ENCODE results near the gene MLLT10. TPM values are rescaled to one million over a fixed set of nuclear protein-coding genes. Genes with fewer than 3 reads are reported as not detected.

MLLT10 gene
- total and polyA plus RNA-seq, 9 of the 15 experiments (the other 6 are each of a cell fraction or from before 2014, with no cell fraction given), result 18.8 to 81.4 (median 64.2) TPM

DNA sequence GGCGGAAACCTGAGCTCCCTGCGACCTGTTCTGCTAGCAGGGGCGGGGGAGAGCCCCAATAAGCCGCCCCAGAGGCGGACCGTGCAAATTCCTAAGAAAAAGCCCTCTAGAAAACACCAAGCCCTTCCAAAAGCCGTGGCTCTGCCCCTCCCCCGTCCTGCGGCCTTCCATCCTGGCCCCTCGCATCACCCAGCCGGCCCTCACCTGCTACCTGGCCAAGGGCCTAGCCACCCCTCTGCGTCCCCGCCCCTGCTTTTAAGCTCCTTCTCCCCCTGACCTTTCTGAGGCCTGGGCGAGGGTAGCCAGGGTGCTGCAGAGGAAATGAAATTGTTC, 33.5 kb upstream of the MLLT10 start:
- no peak overlapping the region for H3K4me2 ChIP-seq (ENCODE audit: insufficient read depth, low read length)
- no peak for DNase-seq (ENCODE audit: extremely low read depth in 1 of 4, low spot score in 3 of 4)
- H4K20me1 ChIP-seq (replicated peaks; ENCODE audit: control insufficient read depth, insufficient read depth, low read length), result no peaks in the 10 kb centered on the region
- no peak overlapping the region for H3K27ac ChIP-seq (ENCODE audit: extremely low read depth, low read depth, low read length)
- H3K4me3 ChIP-seq, result no peak overlapping the region
- H3K9me1 ChIP-seq (ENCODE audit: control insufficient read depth, insufficient read depth, low read length), result no peaks in the 10 kb centered on the region
- no peak overlapping the region for H2AFZ ChIP-seq (ENCODE audit: low read depth, low read length)
- 87% methylated on average over 10 of the region's 14 CpGs for WGBS (ENCODE audit: insufficient coverage, low coverage, missing lambda C conversion rate)
- POLR2A ChIA-PET, result interaction anchor here (0.6 kb wide), 1 partner anchor 18 kb away, joined by 4 read pairs; no protein-coding TSS in a partner anchor
- in situ Hi-C loops (cut with MboI), result no loop called here
- no peak overlapping the region for H3K9ac ChIP-seq (ENCODE audit: insufficient read depth in 1 of 2, low read depth in 2 of 2, low read length in 2 of 2)
- no peaks in the 10 kb centered on the region for H3K79me2 ChIP-seq (ENCODE audit: control insufficient read depth, insufficient read depth, low read length)
- FAIRE-seq, result no peak
- no peaks in the 10 kb centered on the region for H3K36me3 ChIP-seq (ENCODE audit: control insufficient read depth, insufficient read depth, low read length)
- peaks cover 0 to 27% of the 10 kb centered on the region in 2 experiments; a peak in 3 of 5 replicates for H3K4me1 ChIP-seq (replicated peaks in 1 of 2; ENCODE audit: control insufficient read depth in 2 of 2, insufficient read depth in 2 of 2, low read length in 2 of 2)
- CTCF ChIA-PET (ENCODE audit: low intra/inter-chr PET ratio), result no interaction called here
- H3K9me3 ChIP-seq (replicated peaks; ENCODE audit: control insufficient read depth, insufficient read depth, low read depth, low read length), result no peaks in the 10 kb centered on the region; the same call in 1 of the 2 replicates
- ATAC-seq, result no peak
- H3K27me3 ChIP-seq (ENCODE audit: control insufficient read depth in 2 of 2, insufficient read depth in 2 of 2, low read length in 2 of 2), result no peaks in the 10 kb centered on the region
- intact Hi-C loops (cut with micrococcal nuclease), result no loop called here
- BruUV-seq (replicated peaks), result no TSS peak
- no peak for TF ChIP-seq E2F4 (CRISPR knock-in tag; IDR thresholded peaks at IDR 0.05; ENCODE audit: low read depth)
- no peak for TF ChIP-seq TAF1 (IDR thresholded peaks at IDR 0.05; ENCODE audit: control insufficient read depth, extremely low read depth, insufficient read depth, low read length, severe bottlenecking)
- TF ChIP-seq SRSF3 (IDR thresholded peaks at IDR 0.05; ENCODE audit: insufficient read depth, low read length), result no peak
- no peak for TF ChIP-seq NUFIP1 (IDR thresholded peaks at IDR 0.05; ENCODE audit: partially characterized antibody)
- TF ChIP-seq PURB (CRISPR knock-in tag; IDR thresholded peaks at IDR 0.05; ENCODE audit: low read depth), result no peak
- no peak for TF ChIP-seq SMARCE1 (IDR thresholded peaks at IDR 0.05)
- no peak for TF ChIP-seq MCM2 (IDR thresholded peaks at IDR 0.05; ENCODE audit: low read depth)
- TF ChIP-seq SNRNP70 (optimal IDR thresholded peaks at IDR 0.05; ENCODE audit: low read depth, low read length), result no peak
- TF ChIP-seq, protein P1, sequence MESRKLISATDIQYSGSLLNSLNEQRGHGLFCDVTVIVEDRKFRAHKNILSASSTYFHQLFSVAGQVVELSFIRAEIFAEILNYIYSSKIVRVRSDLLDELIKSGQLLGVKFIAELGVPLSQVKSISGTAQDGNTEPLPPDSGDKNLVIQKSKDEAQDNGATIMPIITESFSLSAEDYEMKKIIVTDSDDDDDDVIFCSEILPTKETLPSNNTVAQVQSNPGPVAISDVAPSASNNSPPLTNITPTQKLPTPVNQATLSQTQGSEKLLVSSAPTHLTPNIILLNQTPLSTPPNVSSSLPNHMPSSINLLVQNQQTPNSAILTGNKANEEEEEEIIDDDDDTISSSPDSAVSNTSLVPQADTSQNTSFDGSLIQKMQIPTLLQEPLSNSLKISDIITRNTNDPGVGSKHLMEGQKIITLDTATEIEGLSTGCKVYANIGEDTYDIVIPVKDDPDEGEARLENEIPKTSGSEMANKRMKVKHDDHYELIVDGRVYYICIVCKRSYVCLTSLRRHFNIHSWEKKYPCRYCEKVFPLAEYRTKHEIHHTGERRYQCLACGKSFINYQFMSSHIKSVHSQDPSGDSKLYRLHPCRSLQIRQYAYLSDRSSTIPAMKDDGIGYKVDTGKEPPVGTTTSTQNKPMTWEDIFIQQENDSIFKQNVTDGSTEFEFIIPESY (CRISPR knock-in tag; IDR thresholded peaks at IDR 0.05), result no peak; the same call in 1 of the 2 replicates
- TF ChIP-seq, protein P2, sequence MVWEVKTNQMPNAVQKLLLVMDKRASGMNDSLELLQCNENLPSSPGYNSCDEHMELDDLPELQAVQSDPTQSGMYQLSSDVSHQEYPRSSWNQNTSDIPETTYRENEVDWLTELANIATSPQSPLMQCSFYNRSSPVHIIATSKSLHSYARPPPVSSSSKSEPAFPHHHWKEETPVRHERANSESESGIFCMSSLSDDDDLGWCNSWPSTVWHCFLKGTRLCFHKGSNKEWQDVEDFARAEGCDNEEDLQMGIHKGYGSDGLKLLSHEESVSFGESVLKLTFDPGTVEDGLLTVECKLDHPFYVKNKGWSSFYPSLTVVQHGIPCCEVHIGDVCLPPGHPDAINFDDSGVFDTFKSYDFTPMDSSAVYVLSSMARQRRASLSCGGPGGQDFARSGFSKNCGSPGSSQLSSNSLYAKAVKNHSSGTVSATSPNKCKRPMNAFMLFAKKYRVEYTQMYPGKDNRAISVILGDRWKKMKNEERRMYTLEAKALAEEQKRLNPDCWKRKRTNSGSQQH (CRISPR knock-in tag; IDR thresholded peaks at IDR 0.05), result no peak
- no peak for TF ChIP-seq EWSR1 (IDR thresholded peaks at IDR 0.05; ENCODE audit: borderline replicate concordance, low read depth, partially characterized antibody)
- TF ChIP-seq NFXL1 (CRISPR knock-in tag; IDR thresholded peaks at IDR 0.05), result no peak
- TF ChIP-seq ZBTB1 (CRISPR knock-in tag; IDR thresholded peaks at IDR 0.05; ENCODE audit: borderline replicate concordance, low read depth), result no peak
- no peak for TF ChIP-seq CHAMP1 (IDR thresholded peaks at IDR 0.05)
